Mesenteric fat pad (tissue), 1 donor: ENCODE data around the gene TRNP1. TPM values are rescaled to one million over a fixed set of nuclear protein-coding genes. Genes with fewer than 3 reads are reported as not detected.

ENCODE experiments used
- DNase-seq: peaks from one replicate; pipeline ENCODE4 v3.0.0-alpha.2; 2020; ENCODE audit warnings: low spot score
- total RNA-seq: library from RNA; stranded (reverse); fragmentation: NEBNext Ultra II Directional; extraction: Animal tissue kit (Norgen Biotek cat#: 25700); gene quantifications from one replicate; pipeline ENCODE4 v1.2.1, GENCODE V29; 2021
- donor health status: DM: yes; HTN: yes; CAD: no.

TRNP1 gene
- total RNA-seq, 1 donor from 2014 or later, result 1.7 TPM

DNA sequence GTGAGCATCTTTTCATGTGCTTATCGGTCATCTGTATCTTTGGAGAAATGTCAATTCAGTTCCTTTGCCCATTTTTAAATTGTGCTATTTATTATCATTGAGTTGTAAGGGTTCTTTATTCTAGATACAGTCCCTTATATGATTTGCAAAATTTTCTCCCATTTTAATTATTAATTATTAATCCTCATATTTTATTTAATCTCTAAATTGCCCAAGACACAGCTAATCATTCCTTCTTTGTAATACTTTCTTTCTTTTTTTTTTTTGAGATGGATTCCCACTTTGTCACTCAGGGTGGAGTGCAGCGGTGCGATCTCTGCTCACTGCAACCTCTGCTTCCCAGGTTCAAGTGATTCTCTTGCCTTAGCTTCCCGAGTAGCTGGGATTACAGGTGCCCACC, 32.2 kb downstream of the TRNP1 start:
- no peak for DNase-seq

- no peak for DNase-seq
Observed at GRCh38 chr1:27026621-27027574, 33.4 kb downstream of the TRNP1 start.

DNA sequence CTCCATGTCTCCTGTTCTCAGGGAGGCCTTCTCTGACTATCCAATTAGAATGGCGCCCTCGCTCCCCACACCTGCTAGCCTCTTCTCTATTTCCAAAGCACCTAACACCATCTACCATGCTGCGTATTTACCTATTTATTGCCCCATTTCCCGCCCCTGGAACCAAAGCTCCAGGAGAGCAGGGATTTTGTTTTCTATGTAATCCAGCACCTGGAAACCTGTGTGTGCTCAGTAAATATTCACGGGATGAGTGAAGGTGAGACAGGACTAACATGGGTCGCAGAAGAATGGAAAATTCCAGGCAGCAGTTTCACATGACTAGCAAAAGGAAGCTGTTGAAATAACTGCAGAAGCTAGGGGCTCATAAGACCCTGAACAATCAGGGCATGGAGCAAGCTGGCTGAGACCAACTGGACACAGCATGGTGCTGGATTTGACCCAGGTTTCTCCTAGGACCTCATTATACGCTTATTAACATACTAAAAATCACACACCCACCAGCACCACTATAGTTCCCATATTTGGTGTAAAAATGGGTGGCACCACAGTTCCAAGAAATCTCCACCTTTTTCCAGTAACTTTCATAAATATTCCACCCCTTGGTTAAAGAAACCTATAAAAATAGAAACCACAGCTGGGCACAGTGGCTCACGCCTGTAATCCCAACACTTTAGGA, 34.2 kb downstream of the TRNP1 start:
- DNase-seq, result no peak

GRCh38 chr1:27029517-27029916, 36.0 kb downstream of the TRNP1 start:
- no peak for DNase-seq

- DNase-seq, result no peak
Observed at GRCh38 chr1:27031235-27032118, 38.0 kb downstream of the TRNP1 start.

- DNase-seq, result no peak
Observed at GRCh38 chr1:27032119-27032461, 38.6 kb downstream of the TRNP1 start.

DNA sequence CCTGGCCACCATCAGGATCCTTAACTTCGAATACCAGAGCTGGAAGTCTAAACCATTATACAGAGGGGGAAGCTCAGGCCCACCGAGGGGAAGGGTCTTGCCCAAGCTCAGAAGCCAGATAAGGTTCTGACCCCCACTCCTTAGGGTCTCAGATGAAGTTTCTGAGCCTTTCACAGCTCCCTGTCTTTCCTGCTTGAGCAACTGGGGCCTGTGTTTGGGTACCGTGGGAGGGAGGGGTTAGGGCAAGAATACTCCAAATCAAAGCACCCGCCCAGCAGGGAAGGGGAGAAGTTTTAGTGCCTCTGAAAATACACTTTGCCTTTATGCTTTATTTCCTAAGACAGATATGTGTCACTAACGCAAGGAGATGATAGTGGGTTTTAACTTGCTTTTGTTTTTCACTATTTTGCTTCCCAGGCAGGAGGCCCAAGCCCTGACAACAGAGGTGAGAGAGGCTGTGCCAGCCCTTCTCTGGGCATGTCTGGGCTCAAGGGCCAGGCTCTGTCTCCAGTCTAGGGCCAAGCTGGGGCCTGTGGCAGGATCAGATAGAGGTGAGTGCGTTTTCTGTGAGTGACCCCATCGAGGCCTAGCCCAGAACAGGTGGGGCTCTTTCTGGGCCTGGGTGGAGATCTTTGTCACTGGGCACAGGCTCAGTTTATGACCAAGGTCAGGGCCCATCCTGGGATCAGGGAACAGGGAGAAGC, 39.7 kb downstream of the TRNP1 start:
- no peak for DNase-seq

GRCh38 chr1:27035344-27035743, 41.9 kb downstream of the TRNP1 start:
- no peak for DNase-seq

DNA sequence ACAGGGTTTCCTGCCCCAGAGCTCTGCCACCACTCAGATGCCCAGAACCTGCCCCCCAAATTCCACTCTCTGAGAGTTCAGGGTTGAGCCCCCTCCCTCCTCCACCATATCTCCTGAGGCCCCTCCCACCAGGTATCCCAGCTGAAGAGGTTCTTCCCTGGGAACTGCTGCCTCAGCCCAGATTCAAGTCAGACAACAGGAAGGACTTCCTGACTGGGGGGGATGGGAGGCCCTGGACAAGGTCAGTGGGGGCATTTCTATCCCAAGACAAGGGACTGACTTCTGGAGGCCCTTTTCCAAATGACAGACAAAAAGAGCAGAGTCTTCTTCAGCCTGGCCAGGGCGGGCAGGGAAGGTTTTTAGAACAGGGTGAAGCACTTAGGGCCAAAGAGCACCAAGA, 43.2 kb downstream of the TRNP1 start:
- DNase-seq, result no peak

GRCh38 chr1:27037518-27037917, 44.0 kb downstream of the TRNP1 start:
- DNase-seq, result no peak

DNA sequence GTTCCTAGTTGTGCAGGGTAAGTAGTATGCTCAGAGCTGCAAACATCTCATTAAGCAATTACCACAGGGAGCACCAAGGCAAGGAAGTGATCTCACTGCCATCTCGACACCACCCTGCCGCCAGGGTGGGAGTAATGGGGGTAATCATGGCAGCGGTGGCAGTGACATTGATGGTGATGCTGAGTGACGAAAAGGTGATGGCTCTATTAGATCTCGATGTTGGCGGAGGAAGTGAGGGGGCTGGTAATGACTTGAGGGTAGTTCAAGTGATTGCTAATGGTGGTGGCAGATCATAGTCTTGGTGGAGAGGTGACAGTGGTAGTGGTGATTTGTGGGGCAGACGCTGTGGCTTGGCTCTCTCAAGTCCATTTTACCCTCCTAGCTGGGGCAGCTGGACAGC, 44.5 kb downstream of the TRNP1 start:
- no peak for DNase-seq

DNA sequence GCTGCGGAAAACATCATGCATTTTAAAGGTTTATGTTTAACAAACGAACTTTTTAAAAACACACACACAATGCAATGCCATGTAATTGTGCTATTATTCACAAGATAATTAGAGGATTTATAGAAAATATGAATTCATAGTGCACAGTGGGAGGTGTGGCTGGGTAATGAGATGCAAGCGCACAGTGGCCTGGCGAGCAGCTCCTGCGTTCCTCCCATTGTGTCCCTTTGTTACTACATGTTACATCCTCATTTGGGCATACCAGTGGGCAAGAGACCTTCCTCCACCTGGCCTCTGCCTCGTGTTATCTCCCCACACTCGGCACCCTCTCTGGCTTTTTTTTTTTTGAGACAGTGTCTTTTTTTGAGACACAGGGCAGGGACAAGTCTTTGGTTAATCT, 49.2 kb downstream of the TRNP1 start:
- no peak for DNase-seq

DNA sequence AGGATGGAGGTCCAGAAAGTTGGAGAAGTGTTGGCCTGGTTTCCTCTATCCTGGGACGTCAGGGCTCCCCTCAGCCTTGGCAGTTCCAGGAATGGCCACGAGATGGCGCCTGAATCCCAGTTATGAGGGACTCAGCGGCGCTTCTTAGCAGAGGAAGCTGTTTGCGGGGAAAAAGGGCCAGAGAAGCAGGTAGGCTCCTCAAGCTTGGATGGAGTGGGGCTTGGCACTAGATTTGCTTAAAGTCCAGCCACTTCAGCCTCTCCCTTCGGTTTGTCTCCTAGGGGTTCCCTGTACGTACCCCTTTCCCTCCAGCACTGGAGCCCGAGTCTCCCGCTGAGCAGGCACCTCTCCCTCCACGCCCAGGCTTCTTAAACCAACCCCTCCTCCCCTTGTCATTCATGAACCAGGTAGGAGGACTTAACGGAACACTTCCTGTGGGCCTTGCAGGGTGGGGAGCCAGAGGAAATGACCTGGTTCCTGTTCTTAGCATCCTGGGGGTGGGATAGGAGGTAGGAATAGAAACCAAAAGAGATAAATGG, 51.2 kb downstream of the TRNP1 start:
- peak; percentile 92 for DNase-seq

DNA sequence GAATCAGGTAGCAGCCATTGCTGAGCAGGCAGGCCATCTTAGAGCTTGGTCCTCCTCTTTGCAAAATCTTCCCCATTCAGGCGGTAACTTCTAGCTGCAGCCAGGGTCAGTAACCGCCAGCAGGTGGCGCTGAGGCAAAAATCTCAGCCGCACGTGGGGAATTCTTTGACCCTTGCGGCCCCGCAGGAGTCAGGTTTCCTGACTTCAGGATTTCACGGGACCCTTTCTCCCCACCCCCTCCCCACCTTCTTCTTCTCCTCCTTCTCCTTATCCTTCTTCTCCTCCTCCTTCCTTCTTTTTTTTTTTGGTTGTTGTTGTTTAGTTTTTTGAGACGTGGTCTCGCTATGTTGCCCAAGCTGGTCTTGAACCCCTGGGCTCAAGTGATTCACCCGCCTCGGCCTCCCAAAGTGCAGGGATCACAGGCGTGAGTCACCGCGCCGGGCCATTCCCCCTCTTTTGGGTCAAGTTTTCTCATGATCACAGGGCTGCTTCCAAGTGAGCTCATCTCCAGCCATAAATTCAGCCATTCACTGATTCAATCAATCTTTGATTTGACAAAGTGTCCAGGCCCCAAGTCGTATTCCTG, 52.6 kb downstream of the TRNP1 start:
- no peak for DNase-seq

DNA sequence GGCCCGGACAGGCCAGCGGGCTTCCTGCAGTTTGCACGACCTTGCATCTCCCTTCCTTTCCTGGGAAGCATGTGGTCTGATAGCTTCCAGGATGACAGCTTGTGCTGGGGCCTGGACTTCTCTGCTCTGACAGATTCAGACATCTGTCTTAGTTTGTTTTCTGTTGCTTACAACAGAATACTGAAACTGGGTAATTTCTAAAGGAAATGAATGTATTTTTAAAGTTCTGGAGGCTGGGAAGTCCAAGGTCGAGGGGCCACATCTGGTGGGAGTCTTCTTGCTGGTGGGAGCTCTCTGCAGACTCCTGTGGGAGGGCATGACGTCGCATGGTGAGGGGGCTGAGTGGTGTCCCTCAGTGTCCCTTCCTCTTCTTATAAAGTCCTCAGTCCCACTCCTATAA, 54.4 kb downstream of the TRNP1 start:
- DNase-seq, result no peak

- no peak for DNase-seq
Observed at GRCh38 chr1:27049100-27049499, 55.6 kb downstream of the TRNP1 start.

DNA sequence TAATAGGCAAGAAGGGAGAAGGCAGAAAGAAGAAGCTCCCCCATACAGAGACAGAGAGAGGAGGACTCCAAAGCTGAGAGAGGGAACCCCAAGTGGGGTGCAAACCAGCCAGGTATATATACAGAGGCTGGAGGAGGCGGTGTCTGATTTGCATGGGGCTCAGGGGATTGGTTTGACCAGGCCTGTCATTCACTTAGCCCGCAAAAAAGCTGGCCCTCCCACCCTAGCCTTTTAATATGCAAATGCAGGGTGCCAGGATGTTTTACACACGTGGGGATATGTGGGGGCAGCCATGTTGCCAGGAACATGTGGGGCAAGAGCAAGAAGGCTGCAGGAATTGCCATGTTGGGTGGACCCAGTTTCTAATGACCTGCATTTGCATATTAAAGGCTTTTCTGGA, 56.1 kb downstream of the TRNP1 start:
- no peak for DNase-seq
